HG02970 (cell line): ENCODE measurements around the gene TWIST2.

Source experiments
- ATAC-seq: cut with Tn5 transposase; IDR thresholded peaks from one replicate; pipeline ENCODE4 v1.9.1; 2021; ENCODE audit warnings: mild to moderate bottlenecking, moderate library complexity, moderate number of reproducible peaks; ENCODE audit not compliant: unreplicated experiment, low FRiP score

Gene TWIST2

DNA sequence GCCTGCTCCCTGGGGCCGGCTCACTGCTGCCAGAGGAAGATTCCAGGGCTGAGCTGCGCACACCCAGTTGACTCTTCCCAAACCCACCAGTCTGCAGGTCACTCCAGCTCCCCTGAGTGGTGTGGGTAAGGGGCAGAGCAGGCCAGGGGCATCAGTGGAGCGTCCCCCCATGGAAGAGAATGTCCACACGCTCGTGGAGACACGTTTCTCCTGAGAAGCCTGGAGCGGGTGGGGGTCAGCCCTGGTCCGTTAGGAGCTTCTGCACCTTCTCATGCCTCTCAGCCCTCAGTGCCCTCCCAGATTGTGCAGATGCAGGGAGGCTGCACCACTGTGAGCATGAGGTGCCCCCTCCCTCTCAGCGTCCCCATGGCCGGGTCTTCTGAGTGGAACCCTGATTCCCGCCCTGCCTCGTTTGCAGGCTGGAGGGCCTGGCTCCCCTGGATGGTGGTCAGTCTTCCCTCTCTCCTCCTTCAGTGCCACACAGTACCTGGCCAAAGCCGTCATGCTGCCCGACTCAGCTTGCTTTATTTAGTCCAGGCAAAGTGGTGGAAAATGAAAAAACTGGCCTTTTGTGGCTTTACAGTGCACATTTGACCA is 37.0 kb downstream of the TWIST2 start:
- ATAC-seq: no peak

DNA sequence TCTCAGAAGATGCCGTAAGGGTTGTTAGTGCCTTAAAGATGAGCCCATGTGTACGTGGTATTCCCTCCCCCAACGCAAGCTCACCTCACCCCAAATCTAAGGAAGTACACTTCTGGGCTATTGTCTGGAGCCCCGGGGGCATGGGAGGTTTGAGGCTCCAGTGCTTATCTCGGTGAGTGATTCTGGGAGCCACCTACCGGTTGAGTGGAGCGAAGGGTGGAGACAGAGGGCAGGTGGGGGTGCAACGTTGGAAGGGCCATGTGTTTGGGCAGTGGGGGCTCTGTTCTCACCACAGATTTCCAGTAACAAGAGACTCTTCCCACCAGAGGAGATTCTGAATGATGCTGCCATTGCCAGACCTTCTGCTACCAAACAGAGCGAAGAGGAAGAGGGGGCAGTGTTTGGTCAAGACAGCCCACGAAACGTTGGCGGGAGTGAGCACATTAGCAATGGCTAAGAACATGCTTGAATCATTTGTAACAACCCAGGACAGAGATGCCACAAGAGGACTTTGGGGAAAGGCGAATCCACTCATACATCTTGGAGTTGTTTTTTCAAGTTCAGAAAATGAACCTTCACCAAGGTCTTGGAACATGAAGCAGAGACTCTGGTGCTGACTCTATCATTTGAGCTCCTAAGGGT is 38.7 kb downstream of the TWIST2 start:
- ATAC-seq: no peak

DNA sequence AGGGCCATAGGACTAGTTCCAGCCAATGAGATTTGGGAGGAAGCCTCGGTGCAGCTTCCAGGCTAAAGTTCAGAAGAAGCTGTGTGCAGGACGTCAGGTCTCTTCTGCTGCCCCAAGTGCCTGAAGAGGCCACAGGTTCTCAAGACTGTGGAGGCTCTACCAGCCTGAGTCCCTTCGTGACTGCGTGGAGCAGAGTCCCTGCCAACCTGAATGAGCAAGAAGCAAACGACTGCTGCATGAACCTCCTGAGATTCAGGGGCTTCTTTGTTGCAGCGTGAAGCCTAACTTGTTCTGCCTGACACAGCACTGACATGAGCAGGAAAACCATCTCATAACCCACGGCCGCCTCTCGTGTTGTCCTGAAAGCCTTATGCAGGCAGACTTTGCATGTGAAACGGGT is 39.7 kb downstream of the TWIST2 start:
- no peak for ATAC-seq

DNA sequence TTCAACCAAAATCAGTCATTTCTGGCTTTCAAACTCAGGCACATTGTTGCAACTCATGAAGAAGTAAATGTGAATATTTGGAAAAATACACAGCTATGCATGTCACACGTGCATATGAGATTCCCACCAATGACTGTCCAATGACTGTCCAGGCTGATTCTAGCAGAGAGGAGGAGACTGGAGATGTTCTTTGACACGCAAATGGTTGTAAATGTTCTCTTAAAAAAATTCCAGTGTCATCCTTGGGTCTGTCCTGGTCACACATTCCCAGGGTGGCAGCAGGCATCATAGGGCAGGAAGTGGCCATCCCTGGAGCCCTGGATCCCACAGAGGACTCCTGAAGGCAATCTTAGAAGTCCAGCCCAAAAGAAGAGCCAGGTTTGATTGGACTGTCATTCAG is 40.9 kb downstream of the TWIST2 start:
- no peak for ATAC-seq

DNA sequence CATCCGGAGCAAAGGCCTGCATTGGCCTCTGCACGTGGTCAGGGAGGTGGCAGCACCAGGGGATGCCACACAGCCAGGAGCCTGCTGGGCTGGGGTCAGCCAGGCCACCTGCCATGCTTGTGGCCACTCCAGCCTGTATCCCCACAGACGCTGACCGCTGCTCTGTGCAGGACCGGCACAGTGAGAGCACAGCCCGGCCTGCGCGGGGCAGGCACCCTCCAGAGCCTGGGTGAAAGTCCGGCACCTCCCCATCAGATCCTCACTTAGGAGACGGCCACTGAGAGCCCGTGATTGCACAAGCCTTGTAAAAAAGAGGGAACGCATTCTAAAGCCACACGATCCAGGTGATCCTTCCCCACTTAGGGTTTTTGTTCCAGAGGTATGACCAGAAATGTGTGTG is 42.2 kb downstream of the TWIST2 start:
- no peak for ATAC-seq

DNA sequence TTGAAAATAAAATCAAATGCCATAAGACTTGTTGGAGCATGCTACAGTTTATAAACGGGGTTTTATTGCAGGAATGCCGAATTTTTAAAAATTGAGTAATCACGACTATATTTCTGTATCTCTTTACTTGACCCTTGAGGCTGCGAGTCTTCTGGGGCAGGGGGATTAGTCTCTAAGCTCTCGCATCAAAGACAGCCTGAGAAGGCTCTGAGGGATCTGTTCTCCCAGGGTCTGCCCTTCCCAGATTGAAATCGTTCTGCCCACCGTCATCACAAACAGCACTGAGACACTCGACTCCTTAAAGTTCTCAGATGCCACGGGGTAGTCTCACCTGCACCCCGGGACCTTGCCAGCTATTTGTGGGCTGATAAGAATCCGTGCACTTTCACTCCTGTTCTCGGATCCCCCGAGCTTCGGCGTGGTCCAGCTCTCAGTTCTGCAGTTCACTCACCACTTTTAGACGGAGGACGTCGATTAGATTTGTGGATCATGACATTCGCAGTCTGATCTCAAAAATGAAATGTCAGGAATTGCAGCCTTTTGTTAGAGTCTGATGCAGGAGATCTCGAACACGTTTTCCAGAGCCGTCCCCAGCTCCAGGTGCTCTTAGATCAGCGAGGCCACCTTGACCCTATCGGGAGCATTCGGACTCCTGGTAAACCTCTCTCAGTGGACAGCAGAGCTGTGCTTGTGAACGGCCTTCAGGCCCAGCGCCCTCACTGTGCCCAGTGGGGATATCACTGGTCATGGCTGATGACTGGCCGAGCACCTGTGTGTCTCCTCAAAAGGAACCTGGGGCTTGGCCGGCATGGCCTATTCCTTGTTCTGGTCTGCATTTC is 43.0 kb downstream of the TWIST2 start:
- no peak for ATAC-seq

DNA sequence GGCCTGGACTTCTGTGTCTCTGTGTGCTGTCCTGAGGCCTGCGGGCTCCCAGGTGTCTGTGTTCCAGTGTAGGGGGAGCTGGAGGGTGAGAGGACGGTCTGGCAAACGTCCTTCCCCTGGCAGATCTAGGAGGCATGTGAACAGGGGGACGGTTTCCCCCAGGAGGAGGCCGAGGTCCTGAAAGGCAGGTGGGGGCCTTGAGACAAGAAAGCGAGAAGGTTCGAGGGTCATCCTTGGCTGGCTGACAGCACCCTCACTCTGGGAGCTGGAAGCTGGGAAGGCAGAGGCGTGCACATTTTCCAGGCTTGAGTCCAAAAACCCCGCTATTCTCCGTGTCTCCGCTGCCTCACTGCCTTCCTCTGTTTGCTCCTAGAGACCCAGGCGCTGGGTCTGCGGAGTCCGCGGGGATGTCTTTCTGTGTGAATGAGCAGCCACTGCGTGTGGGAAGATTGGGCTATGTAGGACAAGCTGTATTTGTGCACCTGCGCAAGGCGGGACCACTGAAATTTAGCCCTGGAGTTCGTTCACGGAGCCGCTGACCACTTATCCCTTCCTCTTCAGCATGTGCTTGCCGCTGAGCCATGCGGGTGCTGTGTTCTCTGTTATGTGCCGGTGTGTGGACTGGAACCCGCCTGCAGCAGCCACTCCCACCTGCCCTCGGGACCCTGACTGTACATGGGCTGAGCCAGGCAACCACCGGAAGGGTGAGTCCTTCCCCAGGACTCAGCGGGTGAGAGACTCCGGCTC is 43.7 kb downstream of the TWIST2 start:
- ATAC-seq: no peak

DNA sequence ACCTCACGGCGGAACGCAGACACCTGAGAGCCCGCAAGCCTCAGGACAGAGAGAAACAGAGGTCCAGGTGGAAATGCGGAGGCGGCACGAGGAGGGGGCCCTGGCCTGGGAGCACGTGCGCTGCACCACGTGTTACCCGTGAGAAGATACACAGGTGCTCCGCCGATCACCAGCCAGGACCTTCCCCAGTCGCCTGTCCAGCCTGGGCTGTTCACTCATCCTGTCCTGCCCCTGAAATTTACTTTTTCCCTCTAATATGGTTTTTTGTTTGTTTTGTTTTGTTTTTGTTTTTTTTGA is 44.3 kb downstream of the TWIST2 start:
- ATAC-seq: no peak

DNA sequence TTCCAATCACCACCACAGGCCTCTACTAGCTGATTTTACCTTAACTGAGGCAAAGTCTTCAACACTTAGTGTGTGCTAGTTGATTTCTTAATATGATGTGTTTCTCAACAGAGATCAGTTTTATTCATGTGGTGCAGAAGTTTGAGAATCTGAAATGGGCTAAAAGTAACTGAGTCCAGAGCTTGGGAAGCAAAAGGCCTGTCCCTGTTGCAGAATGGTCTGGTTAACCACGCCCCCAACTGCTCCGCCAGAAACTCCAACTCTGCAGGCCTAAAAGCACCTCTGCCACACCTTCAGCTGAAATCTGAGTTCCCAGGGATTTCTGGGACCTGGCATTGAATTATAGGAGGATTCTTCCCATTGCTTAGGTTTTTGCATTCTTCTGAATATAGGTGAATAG is 44.9 kb downstream of the TWIST2 start:
- ATAC-seq: no peak

DNA sequence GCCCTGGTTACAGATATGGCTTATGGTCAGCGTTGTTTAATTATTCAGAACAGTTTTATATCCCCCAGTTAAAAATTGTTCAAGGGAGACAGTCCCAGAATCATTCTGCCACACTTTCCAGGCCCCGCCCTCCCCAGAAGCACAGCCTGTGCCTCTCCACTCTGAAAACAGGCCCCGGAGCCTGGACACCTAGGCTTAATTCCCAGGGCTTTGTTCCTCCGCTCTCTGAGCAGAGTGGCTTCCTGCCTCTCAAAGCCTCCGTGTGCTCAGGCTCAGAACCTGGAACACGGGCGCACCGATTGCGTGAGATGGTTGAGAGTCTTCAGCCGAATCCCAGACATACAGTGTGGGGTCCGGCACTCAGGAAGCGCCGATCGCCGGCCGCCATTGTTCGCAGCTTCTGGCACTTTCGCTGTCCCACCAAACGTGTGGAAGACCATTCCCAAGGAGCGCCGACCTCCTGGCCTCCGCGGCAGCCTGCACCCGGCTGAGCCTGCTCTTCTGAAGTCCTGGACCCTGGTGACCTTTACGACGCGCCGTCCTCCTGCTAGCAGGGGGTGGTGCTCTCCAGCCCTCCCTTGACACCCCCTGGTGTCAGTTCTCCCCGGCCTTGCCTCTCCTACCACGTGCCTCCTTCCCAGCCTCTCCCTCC is 45.6 kb downstream of the TWIST2 start:
- ATAC-seq: no peak

DNA sequence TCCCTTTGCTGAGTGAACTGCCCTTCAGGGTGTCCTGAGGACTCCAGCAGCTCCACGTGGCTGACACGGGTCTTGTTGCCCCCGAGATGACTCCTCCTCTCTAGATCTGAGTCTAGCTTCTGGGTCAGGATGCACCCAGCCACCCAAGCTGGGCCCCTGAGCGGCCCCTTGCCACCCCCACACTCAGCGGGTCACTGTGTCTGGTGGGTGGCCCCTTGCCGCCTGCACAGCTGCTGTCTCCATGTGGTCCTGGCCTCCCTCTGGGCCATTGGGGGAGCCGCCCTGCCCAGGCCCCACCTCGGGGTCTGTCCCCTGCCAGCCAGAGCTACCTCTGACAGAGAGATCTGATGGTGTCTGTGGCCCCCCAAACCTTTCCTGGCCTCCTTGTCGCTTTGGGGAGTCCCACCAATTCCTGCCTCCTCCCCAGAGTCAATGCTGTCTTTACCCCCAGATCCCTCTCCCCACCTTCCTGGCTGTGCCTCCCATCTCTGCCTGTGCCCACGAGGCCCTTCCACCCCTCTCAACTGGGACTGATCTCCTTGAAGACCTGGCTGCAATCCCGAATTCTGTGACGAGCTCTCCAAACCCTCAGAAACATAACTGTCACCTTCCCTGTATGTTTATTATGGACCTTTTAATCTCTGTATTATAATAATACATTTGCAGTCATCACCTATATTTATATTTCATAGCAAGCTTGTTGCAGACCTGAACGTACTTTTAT is 46.5 kb downstream of the TWIST2 start:
- ATAC-seq: no peak

DNA sequence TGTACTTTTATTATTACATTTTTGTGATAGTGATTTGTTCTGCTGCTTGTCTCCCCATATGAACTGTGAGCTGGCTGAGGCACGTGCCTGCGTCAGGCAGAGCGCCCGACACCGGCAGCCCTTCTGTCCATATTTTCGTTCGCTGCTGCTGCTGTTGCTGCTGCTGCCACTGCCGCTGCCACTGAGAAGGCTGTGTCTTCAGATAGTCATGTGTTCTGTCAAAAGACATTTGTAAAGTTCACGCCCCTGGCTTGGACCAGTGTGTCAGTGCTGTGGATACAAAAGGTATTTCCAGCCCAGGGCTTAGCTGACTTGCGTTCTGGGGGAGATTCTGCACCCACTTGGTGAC is 47.0 kb downstream of the TWIST2 start:
- no peak for ATAC-seq

DNA sequence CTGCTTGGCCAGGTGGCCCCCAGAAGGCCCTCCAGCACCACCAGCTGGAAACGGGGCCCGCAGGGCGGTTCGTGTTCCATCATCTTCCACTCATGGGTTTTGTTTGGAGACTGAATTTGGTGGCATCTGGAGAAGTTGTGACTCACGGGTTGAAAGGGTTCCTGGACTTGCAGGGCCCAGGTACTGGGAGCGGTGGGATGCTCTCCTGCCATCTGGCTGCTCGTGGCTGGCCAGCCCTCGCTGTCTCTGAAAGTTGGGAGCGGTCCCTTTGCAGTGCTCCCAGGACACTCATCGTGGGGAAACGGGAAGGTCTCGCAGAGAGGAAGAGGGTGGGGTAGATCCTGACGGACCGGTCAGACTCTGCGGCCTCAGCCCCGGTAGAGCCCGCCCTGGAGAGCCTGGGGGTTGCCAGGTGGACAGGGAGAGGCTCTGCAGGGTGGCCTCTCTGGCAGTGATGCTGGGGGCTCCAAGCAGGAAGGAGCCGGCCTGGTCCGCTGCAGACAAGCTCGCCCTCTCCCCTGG is 47.5 kb downstream of the TWIST2 start:
- no peak for ATAC-seq

DNA sequence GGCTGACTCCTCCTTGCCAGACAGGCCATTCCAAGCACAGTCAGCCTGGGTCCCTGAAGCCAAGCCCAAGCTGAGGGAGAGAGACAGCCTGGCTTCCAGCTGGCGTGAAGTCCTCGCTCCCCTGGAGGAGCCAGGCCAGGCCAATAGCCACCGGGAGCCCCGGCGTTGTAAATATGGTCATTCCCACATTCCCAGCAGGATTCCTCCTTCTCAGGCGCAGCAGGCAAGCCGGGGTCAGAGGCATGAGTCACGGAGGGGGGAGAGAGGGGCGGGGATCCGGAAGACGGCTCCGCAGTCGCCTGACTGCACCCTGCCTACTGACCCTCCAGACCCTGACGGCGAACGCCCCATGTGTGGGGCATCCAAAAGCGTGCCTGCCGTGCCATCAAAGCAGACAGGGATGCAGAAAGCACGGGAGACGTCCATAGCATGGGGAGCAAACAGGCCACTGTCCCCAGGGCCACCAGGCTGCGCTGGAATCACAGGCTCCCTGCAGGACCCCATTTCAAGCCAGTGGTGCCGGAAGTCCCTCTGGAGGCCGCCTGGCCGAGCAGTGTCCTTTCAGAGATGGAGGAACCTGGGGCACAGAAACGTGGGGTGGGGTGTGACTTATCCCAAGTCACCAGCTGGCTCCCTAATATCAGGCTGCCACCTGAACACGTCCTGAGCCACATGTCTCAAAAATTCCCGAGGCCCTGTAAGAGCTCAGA is 48.2 kb downstream of the TWIST2 start:
- ATAC-seq: no peak

DNA sequence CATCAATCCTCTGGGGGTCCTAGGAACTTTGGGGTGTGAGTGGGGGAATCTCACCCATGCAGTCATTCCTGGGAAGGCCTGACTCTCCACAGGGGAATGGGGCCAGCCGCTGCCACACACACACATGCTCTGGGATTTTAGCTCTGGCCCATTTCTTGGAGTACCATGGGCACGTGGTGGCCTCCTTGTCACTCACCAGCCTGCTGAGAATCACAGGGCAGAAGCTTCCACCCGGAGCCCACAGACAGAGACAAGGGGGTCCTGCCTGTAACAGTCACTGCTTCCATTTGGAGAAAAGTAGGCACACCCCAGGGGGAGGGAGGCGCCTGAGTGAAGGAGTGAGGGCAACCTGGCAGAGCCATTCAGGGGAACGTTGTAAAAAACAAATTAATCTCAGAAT is 48.8 kb downstream of the TWIST2 start:
- ATAC-seq: no peak

DNA sequence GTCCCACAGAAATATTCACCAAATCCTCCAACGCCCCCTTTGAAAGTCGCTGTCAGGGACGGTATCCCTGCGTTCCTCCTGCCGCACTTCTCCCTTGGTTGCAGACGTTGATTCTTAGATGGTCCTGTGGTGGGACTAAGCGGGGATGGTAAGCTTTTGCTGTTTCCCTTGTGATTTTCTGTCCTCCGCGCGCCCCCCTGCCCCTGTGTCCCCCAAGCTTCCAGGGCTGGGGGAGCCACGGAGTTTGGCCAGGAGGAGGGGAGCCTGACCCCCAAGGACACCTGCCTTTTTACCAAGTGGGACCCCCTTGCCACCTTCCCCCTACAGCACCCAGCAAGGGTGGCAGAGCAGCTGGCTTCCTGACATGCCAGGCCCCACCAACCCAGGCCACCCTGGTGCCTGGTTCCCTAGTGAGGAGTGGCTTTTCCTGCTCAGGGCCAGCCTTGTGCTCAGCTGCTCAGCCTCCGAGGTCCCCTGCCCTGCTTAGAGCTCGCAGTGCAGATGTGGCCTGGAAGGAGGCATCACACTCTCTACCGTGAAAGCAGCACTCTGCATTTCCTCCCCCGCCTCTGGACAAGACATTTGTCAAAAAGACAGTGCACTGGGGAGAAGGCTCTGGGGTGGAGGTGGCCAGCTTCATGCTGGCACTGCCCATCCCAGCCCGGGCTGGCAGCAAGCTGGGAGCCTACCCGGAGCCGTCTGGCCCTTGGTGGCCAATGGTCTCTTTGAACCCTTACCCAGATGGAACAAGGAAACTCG is 49.4 kb downstream of the TWIST2 start:
- no peak for ATAC-seq

DNA sequence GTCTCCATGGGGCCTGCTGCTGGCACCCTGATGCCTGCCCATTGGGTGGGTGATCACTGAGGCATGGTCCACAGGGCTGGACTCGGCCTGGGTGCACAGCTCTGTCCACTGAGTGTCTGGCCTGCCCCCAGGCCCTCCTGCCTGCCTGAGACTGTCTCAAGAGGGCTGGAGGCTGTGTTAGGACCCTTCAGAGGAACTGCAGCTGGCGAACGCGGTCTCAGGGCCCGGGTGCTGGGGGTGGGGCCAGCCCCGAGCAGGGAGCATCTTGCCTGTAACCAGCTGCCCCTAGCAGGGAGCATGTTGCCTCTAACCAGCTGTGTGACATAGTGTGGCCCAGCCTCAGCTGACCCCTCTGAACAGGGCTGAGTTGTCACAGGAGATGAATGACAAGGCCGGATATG is 50.0 kb downstream of the TWIST2 start:
- no peak for ATAC-seq

DNA sequence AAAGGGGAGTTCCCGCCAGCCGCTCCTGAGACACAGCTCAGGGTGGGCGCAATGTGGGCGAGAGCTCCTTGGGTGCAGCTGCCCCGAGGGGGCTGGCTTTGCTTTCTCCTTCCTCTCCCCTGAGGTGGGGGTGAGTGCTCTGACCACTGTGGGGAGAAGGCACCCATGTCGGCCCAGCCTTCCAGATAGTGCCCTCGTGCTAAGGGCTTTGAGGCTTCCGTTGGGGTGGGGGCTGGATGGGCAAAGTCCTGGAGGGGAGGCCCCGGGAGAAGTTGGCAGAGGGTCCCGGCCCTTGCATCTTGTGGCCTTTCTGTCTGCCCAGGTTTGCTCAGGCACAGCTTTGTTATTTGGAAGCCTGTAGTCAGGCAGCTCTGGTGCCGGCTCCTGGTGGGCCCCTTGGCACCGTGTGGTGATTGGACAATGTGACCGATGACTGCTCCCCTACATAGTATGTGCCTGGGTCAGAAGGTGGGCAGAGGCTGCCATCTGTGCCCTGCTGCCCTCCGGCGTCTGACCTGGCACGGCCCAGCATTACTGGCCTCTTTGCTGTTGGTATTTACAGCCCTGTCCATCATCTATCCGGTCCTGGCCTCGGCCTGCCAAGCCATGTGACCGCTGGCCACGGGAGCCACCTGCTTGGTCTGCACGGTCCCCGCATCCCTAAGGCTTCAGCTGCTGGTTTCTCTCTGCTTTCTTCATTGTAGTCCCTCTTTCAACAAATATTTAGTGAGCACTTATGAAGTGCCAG is 50.8 kb downstream of the TWIST2 start:
- no peak for ATAC-seq
